H9 (cell line): ENCODE results near the gene EGFL6. TPM values are rescaled to one million over a fixed set of nuclear protein-coding genes. Genes with fewer than 3 reads are reported as not detected.

Experiments
- DNase-seq: peaks from one replicate; pipeline ENCODE4 v3.0.0-alpha.2; 2017
- H2AFZ ChIP-seq: one replicate; pipeline ENCODE4 v1.6.1; 2013; ENCODE audit warnings: mild to moderate bottlenecking, low read length, control low read depth, moderate library complexity
- H2AK5ac ChIP-seq: 2 replicates; pipeline ENCODE4 v1.6.1; 2013; ENCODE audit warnings: low read length, control low read depth, mixed read lengths; ENCODE audit not compliant: insufficient read length
- H2BK120ac ChIP-seq: one replicate; pipeline ENCODE4 v1.6.1; 2013; ENCODE audit warnings: low read depth, mild to moderate bottlenecking, low read length, control low read depth, inconsistent platforms; ENCODE audit not compliant: poor library complexity, severe bottlenecking
- H2BK12ac ChIP-seq: 2 replicates; pipeline ENCODE4 v1.6.1; 2013; ENCODE audit warnings: low read length, control low read depth, mixed read lengths, low read depth; ENCODE audit not compliant: insufficient read length
- H2BK15ac ChIP-seq: 2 replicates; pipeline ENCODE4 v1.6.1; 2013; ENCODE audit warnings: low read depth, low read length, control low read depth
- H2BK20ac ChIP-seq: one replicate; pipeline ENCODE4 v1.6.1; 2013; ENCODE audit warnings: low read depth, mild to moderate bottlenecking, low read length, control low read depth, inconsistent platforms; ENCODE audit not compliant: poor library complexity, severe bottlenecking
- H2BK5ac ChIP-seq: 2 replicates; pipeline ENCODE4 v1.6.1; 2013; ENCODE audit warnings: low read length, control low read depth, mixed read lengths; ENCODE audit not compliant: insufficient read length
- H3K14ac ChIP-seq: 2 replicates; pipeline ENCODE4 v1.6.1; 2013; ENCODE audit warnings: low read length, control low read depth; ENCODE audit not compliant: insufficient read depth
- H3K18ac ChIP-seq: 2 replicates; pipeline ENCODE4 v1.6.1; 2013; ENCODE audit warnings: low read depth, mild to moderate bottlenecking, mixed read lengths, low read length, control low read depth; ENCODE audit not compliant: insufficient read length
- H3K23ac ChIP-seq: 2 replicates; pipeline ENCODE4 v1.6.1; 2013; ENCODE audit warnings: low read length, control low read depth, mixed read lengths, low read depth; ENCODE audit not compliant: insufficient read length
- H3K23me2 ChIP-seq: 2 replicates; pipeline ENCODE4 v1.6.1; 2013; ENCODE audit warnings: low read depth, mild to moderate bottlenecking, mixed read lengths, low read length, control low read depth; ENCODE audit not compliant: insufficient read length, poor library complexity, severe bottlenecking
- H3K27ac ChIP-seq: 2 replicates; pipeline ENCODE4 v1.5.1; 2013; ENCODE audit warnings: low read length, control low read depth, mixed read lengths, low read depth; ENCODE audit not compliant: insufficient read length
- H3K27me3 ChIP-seq: 2 replicates; pipeline ENCODE4 v1.6.1; 2013; ENCODE audit warnings: low read length, control low read depth, inconsistent platforms; ENCODE audit not compliant: insufficient read depth
- H3K4ac ChIP-seq: 2 replicates; pipeline ENCODE4 v1.6.1; 2013; ENCODE audit warnings: low read depth, mild to moderate bottlenecking, control low read depth, inconsistent platforms, low read length, moderate library complexity
- H3K4me1 ChIP-seq: 2 replicates; pipeline ENCODE4 v1.6.1; 2013; ENCODE audit warnings: low read length, control low read depth, inconsistent platforms; ENCODE audit not compliant: insufficient read depth
- H3K4me2 ChIP-seq: 2 replicates; pipeline ENCODE4 v1.6.1; 2013; ENCODE audit warnings: low read length, control low read depth, mixed read lengths; ENCODE audit not compliant: insufficient read length, insufficient read depth
- H3K56ac ChIP-seq: 2 replicates; pipeline ENCODE4 v1.6.1; 2013; ENCODE audit warnings: low read depth, mild to moderate bottlenecking, mixed read lengths, low read length, control low read depth; ENCODE audit not compliant: insufficient read length
- H3K79me1 ChIP-seq: 2 replicates; pipeline ENCODE4 v1.6.1; 2013; ENCODE audit warnings: low read depth, mild to moderate bottlenecking, moderate library complexity, low read length, control low read depth, inconsistent platforms; ENCODE audit not compliant: insufficient read depth, poor library complexity, severe bottlenecking
- H3K79me2 ChIP-seq: 2 replicates; pipeline ENCODE4 v1.6.1; 2013; ENCODE audit warnings: low read length, control low read depth, inconsistent platforms; ENCODE audit not compliant: insufficient read depth
- H3K9ac ChIP-seq: 2 replicates; pipeline ENCODE4 v1.6.1; 2013; ENCODE audit warnings: low read length, control low read depth, mixed read lengths; ENCODE audit not compliant: insufficient read length; ENCODE audit errors: extremely low read depth
- H3K9me3 ChIP-seq: one replicate; pipeline ENCODE4 v1.6.1; 2013; ENCODE audit warnings: low read depth, low read length, inconsistent platforms; ENCODE audit not compliant: control insufficient read depth
- H3T11ph ChIP-seq: one replicate; pipeline ENCODE4 v1.6.1; 2013; ENCODE audit warnings: mild to moderate bottlenecking, low read length, control low read depth, inconsistent platforms
- H4K20me1 ChIP-seq: one replicate; pipeline ENCODE4 v1.6.1; 2013; ENCODE audit not compliant: control insufficient read depth, insufficient read length, insufficient read depth
- H4K5ac ChIP-seq: 2 replicates; pipeline ENCODE4 v1.6.1; 2013; ENCODE audit warnings: low read depth, mild to moderate bottlenecking, mixed read lengths, low read length, control low read depth; ENCODE audit not compliant: insufficient read length
- H4K8ac ChIP-seq: replicated peaks from 2 replicates; pipeline ENCODE4 v1.6.1; 2013; ENCODE audit warnings: low read length, control low read depth, mixed read lengths, low read depth; ENCODE audit not compliant: insufficient read length
- H4K91ac ChIP-seq: 2 replicates; pipeline ENCODE4 v1.6.1; 2013; ENCODE audit warnings: low read depth, mild to moderate bottlenecking, moderate library complexity, mixed read lengths, low read length, control low read depth; ENCODE audit not compliant: insufficient read length
- H3K27ac Mint-ChIP-seq, 3 experiments: 2 replicates in 2 of 3; 3 replicates in 1 of 3; pipeline ENCODE4 v1.8.0; 2020 to 2021; ENCODE audit warnings: mixed read lengths in 3 of 3, mild to moderate bottlenecking in 1 of 3, moderate library complexity in 1 of 3
- H3K27me3 Mint-ChIP-seq: 2 replicates; pipeline ENCODE4 v1.8.0; 2021; ENCODE audit warnings: low read depth, mild to moderate bottlenecking, moderate library complexity, mixed read lengths
- H3K36me3 Mint-ChIP-seq, 3 experiments: 2 replicates in 2 of 3; 3 replicates in 1 of 3; pipeline ENCODE4 v1.8.0; 2020 to 2021; ENCODE audit warnings: low read depth in 3 of 3, mixed read lengths in 3 of 3; ENCODE audit not compliant: insufficient read depth in 1 of 3
- H3K4me1 Mint-ChIP-seq, 2 experiments: 2 replicates each; pipeline ENCODE4 v1.8.0; 2020; ENCODE audit warnings: mixed read lengths in 2 of 2
- H3K4me3 Mint-ChIP-seq, 2 experiments: 2 replicates in 1 of 2; 3 replicates in 1 of 2; pipeline ENCODE4 v1.8.0; 2020 to 2021; ENCODE audit warnings: mild to moderate bottlenecking in 2 of 2, mixed read lengths in 2 of 2, moderate library complexity in 1 of 2
- H3K9me3 Mint-ChIP-seq, 2 experiments: 2 replicates in 1 of 2; 3 replicates in 1 of 2; pipeline ENCODE4 v1.8.0; 2020; ENCODE audit warnings: mild to moderate bottlenecking in 2 of 2, mixed read lengths in 2 of 2, moderate library complexity in 1 of 2
- CTCF ChIP-seq: fragments of 200-600 bp; sonication (generic); conservative IDR thresholded peaks from 3 replicates; pipeline ENCODE4 v1.8.0; 2021; ENCODE audit warnings: antibody characterized with exemption, mild to moderate bottlenecking
- WGBS: extraction: QIAGEN DNeasy Blood & Tissue Kit; methylation state at CpG from one replicate; pipeline ENCODE4 v1.1.7; 2013; ENCODE audit warnings: missing lambda C conversion rate, low lambda C conversion rate, mixed read lengths; ENCODE audit not compliant: insufficient read length; ENCODE audit errors: extremely low coverage; 5-methylcytosine and 5-hydroxymethylcytosine counted together
- total RNA-seq: library from RNA; stranded (reverse); gene quantifications from 2 replicates; pipeline ENCODE4 v1.2.1, GENCODE V29; 2021

Gene EGFL6
- total RNA-seq, 1 experiment from 2014 or later = 0.94 TPM

DNA sequence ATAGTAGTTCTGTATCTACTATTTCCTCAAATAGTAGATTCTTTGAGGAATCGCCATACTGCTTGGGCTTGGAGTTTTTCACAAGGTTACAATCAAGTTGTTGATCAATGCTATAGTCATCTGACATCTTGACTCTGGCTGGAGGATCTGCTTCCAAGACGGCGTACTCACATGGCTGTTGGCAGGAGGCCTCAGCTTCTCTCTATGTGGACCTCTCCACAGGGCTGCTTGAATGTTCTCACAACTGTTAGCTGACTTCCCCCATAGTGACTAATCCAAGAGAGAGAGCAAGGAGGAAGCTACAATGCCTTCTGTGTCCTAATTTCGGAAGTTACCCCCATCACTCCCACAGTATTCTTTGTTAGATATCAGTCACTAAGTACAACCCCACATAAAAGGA, 10.3 kb downstream of the EGFL6 start:
- H3K27me3 Mint-ChIP-seq = peaks cover 1% of the 10 kb centered on the region; the same call in 1 of the 2 replicates
- Histone ChIP-seq H3K4me1 (no peaks in the 10 kb centered on the region), H3K27me3 (no peaks in the 10 kb centered on the region), H2AFZ (no peak overlapping the region), H4K5ac (no peak overlapping the region), H3K4me2 (no peak overlapping the region), H3K23me2 (no peaks in the 10 kb centered on the region), H3K27ac (no peak overlapping the region), H2BK120ac (no peak overlapping the region), H3K18ac (no peak overlapping the region), H2BK15ac (no peak overlapping the region), H3K14ac (no peak overlapping the region), H4K8ac (no peak overlapping the region), H2BK5ac (no peak overlapping the region), H3K4ac (no peak overlapping the region), H3K79me1 (no peaks in the 10 kb centered on the region), H3K9ac (no peak overlapping the region), H2BK12ac (no peak overlapping the region), H4K20me1 (no peaks in the 10 kb centered on the region), H3K56ac (no peak overlapping the region), H3K79me2 (no peaks in the 10 kb centered on the region), H3K23ac (no peak overlapping the region), H2AK5ac (no peak overlapping the region), H2BK20ac (no peak overlapping the region), H3K9me3 (no peaks in the 10 kb centered on the region), H3T11ph (no peak overlapping the region), H4K91ac (no peak overlapping the region)
- no CpG with 5 or more reads among the region's 4 CpGs for WGBS
- no peak overlapping the region for H3K27ac Mint-ChIP-seq
- H3K9me3 Mint-ChIP-seq = peaks cover 33 to 39% of the 10 kb centered on the region in 2 experiments
- no peaks in the 10 kb centered on the region for H3K4me1 Mint-ChIP-seq
- H3K36me3 Mint-ChIP-seq = no peaks in the 10 kb centered on the region
- no peak for TF ChIP-seq CTCF
- no peak for DNase-seq
- no peak overlapping the region for H3K4me3 Mint-ChIP-seq
